Inflammatory macrophage treated with lipopolysaccharide for 1 hour (primary cell): ENCODE measurements around the gene ACTR5.
"Not testable (repeated sequence)": the region's sequence is repeated elsewhere in the genome, so short reads cannot be mapped to it uniquely, and the experiment has no call there.

Experiments
- DNase-seq, 2 donors: peaks; one replicate each; pipeline ENCODE4 v3.0.0-alpha.2; 2020 to 2022

Gene ACTR5

DNA sequence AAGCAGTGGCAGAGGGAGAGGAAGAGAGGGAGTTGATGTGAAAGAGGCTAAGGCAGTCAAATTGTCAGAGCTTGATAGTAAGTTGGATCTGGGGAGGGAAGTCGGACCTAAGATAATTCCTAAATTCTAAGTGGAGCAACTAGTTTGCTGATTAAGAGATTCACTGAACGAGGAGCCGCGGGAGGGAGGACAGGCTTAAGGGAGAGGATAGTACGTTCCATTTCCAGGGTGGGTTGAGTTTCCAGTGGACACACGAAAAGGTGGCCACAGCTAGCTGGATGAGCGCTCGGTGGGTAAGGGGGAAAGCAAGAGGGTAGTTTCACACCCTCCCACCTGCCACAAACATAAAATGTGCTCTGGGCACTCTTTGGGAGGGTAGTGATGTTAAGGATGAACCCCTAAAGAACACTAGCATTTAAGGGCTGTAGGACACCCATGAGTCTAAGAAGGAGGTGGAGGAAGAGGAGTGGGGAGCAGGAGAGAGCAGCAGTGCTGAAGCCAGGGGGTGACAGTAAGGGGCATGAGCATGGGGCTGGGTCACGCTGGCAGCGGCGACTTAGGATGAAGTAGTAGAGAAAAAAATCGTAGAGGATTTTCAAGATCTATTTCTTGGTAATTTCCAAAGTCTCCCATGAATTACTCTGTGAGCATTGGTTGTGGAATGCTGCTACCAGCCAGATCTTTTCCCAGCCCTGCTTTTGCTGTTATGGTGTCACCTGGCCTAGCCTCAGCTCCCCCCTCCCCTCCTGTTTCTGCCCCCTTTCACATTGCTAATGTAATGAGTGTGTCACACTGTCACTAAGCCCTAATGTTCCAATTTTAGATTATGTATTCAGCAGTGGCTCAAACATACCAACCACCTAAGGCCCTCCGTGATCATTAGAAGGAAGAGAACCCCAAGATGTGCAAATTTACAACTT lies 21.4 kb downstream of the ACTR5 start:
- no peak for DNase-seq

DNA sequence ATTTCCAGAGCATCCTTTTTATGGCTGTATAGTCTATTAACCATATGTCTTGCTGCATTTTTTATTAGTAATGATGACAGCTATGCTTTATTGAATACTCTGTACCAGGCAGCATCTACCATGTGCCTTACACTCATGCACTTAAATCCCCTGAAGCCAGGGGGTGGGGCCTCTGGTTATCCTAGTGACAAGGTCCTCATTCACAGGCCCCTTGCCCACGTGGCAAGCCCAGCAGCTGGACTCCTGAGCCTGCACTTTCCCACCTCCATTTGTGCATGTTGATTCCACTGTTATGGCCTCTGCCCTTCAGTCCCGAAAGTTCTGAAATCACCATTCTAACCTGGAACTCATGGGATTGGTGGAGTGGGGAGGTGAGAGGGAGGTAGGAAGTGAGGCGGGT lies 22.3 kb downstream of the ACTR5 start:
- no peak for DNase-seq

DNA sequence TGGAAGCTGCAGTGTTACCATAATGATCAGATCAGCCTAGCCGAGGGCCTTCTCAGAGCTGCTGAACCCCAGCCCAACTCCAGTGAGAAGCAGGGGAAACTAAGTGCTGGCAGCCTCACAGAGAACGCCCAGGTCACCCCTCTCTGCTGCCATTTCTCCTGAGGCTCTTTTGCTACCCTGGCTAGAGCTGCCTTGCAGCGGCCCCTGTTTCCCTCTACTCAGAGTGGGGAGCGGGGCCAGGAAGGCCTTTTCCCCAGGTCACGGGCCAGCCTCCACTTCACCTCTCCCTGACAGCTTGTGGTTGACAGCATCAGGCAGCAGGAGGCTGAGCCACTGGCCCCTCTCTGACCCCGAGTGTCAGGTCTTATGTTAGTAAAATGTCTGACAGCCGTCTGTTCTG lies 22.7 kb downstream of the ACTR5 start:
- DNase-seq: no peak

DNA sequence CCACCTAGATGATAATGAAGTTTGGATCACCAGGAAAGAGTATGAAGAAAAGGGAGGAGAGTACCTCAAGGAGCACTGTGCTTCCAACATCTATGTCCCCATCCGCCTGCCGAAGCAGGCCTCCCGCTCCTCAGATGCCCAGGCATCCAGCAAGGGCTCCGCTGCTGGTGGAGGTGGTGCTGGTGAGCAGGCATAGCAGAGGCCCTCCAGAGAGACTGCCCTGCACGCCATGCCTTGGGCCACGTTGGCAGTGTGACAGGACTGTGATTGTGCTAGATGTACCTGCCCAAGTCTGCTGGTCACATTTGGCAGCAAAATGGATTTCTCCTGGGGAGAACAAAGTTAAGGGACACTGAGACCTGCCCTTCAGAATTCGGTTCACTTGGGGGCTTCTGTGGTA lies 23.4 kb downstream of the ACTR5 start:
- DNase-seq: no peak

DNA sequence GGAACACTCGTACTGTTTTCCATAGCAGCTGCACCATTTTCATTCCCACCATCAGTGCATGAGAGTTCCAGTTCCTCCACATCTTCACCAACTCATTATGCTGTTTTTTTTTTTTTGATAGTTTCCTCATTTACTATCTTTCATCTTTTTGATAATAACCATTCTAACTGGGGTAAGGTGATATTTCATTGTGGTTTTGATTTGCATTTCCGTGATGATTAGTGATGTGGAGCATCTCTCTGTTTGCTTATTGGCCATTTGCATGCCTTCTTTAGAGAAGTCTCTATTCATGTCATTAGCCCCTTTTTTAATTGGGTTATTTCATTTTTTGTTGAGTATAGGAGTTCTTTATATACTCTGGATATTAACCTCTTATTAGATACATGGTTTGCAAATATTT lies 25.9 kb downstream of the ACTR5 start:
- no peak for DNase-seq

DNA sequence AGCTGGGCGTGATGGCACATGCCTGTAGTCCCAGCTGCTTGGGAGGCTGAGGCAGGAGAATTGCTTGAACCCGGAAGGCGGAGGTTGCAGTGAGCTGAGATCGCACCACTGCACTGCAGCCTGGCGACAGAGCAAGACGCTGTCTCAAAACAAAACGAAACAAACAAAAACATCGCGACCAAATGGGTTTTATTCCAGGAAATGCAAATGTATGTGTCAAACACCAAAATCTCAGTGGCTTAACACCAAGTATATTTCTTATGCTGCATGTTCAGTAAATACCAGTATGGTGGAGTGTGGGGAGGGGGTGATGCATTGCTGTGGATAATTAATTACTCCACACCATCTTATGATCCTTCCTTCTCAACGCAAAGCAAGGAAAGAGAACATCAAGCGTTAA lies 28.1 kb downstream of the ACTR5 start:
- DNase-seq: no peak

DNA sequence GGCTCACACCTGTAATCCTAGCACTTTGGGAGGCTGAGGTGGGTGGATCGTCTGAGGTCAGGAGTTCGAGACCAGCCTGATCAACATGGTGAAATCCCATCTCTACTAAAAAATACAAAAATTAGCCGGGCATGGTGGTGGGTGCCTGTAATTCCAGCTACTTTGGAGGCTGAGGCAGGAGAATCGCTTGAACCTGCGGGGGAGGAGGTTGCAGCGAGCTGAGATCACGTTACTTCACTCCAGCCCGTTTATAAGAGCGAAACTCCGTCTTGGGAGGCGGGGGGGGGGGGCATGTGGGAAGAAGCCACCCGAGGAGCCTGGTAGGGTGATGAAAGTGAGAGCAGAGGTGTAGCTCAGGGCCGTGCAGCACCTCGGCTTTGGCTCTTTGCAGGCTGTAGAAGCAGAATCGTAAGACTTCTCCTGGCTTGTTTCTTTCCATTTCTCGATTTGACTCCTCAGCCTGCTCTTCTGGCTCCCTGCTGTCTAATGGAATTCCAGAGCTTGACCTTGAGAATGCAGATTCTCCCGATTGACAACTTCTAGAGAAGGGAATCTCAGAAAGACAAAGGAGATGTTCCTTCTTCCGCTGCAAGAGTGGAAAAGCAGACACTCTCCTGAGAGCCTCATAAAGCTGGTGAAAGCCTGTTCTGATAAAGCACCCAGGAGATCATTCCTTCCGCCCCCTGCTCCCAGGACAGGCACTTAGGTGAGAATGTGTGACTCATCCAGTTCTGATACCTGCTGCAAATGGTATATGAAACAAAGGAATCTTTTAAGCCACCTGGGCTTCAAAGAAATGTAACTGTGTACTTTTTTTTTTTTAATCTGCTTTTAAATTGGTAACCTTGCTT lies 31.2 kb downstream of the ACTR5 start:
- DNase-seq: no peak

DNA sequence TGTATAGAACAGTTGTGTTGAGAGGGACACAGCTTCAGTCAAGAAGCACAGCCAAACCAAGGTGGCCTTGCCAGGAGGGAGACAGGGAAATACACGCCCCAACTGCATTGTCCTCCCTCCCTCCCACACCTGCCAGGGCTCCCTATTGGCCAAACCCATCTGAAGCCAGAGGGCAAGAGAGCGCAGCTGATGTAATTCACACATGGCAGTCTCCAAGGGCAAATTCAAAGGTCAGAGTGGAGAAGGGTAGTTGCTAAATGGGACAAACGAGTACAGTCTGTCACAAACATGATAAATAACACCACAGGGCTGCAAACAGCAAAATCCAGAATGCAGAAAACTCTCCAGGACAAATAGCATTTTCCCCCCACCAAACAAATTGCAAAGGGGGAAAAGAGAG lies 34.0 kb downstream of the ACTR5 start:
- DNase-seq: no peak

DNA sequence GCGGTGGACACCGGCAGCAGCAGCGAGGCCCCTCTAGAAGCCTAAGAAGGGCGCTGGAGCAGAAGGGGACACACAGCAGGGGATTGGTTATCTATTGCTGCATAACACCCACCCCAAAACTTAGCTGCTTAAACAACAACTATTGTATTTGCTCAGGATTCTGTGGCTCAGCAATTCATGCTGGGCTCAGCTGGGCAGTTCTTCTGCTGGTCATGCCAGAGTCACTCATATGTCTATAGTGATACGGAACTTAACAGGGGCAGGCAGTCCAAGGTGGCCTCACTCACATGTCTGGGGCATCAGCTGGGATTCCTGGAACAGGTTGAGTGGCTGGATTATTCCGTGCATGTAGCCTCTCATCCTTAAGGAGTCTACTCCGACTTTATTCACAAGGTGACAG lies 39.6 kb downstream of the ACTR5 start:
- DNase-seq: no peak

DNA sequence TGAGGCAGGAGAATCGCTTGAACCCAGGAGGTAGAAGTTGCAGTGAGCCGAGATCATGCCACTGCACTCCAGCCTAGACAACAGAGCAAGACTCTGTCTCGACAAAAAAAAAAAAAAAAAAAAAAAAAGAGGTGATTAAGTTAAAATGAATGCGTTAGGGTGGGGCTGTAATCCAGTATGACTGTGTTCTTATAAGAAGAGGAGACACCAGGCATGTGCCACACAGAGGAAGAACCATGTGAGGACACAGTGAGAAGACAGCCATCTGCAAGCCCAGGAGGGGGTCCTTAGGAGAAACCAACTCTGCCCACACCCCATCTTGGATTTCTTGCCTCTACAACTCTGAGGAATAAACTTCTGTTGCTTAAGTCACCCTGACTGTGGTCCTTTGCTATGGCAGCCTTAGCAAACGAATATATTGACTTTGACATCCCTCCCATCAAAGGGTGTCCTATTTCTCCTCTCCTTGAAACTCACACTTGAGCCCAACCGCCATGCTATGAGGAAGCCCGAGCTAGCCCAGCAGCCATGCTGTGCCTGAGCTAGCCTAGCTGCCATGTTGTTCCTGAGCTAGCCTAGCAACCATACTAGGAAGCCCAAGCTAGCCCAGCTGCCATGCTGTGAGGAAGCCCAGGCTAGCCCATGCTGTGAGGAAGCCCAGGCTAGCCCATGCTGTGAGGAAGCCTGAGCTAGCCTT lies 41.4 kb downstream of the ACTR5 start:
- DNase-seq: no peak

DNA sequence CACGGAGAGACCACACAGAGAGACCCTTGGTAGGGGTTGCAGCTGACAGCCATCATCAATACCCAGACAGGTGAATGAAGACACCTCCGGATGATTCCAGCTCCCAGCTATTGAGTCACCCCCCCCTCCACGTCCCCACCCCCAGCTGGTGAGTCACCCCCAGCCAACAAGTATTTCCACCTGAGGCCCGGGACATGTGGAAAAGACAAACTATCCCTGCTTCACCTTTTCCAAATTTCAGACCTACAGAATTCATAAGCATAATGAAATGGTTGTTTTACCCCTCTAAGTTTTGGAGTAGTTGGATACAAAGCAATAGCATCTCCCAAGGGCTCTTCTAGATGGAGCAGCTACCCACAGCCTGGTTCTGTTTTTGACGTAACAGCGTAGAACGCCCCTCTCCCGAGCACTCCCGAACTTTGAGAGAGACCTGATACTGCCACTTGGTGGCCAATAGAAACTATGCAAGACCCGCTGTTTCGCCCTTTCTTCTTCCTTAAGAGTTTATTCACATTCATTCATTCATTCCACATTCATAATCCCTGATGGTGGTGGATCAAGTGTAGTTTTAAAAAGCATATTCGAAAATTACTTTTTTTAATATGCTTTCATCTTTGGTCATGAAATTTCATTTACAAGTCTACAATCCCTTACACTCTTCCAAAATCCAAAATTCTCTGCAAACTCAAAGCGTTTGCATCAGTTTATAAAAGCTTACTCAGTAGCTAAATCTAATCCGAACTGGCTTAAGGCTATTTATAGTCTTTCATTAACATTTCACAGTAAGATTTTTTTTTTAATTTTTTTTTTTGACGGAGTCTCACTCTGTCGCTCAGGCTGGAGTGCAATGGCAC lies 42.2 kb downstream of the ACTR5 start:
- no peak for DNase-seq

DNA sequence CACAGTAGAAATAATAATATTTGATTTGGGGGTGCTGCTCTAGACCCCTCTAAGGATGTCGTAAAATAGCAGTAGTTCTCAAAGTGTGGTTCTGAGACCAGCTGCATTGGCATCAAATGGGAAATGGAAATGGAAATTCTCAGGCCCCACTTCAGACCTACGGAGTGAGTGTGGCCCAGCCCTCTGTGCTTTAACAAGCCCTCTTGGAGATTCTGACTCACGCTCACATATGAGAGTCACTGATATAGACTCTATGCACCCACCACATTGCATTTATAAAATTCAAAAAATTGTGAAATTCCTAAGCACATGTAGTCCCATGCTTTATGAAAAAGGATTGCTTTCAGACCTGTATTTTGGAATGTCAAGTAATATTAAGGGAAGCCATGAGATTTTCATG lies 43.0 kb downstream of the ACTR5 start:
- no peak for DNase-seq

DNA sequence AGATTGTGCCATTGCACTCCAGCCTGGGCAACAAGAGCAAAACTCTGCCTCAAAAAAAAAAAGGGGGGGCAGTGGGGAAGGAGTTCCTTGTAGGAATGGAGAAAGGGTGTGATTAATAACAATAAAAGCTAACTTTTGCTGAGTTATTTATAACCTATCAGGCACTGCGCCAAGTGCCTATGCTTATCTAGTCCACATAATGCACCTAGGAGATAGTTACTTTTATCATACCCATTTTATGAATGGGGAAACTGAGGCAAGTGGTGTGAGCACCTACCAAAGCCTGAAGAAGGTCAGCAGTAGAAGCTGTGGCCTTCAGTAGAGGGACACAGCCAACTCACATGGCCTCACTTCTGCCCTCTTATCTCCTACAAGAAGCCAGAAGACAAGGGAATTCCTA lies 43.7 kb downstream of the ACTR5 start:
- DNase-seq: no peak

DNA sequence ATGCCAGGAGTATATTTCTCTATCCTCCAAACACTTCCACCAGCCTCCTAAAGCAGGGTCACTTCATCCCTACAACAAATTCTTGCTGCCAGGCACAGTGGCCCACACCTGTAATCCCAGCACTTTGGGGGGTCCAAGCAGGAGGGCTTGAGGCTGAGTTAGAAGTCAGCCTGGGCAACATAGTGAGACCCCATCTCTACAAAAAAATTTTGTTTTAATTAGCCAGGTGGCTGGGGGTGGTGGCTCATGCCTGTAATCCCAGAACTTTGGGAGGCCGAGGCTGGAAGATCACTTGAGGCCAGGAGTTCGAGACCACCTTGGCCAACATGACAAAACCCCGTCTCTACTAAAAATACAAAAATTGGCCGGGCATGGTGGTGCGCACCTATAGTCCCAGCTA lies 45.8 kb downstream of the ACTR5 start:
- not testable (repeated sequence) for DNase-seq

DNA sequence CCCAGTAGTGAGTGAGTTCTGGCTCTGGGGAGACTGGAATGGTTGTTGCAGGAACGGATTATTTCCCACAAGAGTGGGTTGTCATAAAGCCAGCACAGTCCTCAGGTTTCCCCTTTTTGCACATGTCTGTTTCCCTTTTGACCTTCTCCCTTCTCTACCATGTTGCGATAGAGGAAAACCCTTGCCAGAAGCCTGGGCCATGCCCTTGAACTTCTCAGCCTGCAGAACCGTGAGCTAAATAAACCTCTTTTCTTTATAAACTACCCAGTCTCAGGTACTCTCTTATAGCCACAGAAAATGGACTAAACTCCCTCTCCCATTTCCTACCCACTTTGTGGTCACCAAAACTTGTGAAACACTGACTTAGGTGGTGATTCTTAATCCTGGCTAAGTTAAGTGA lies 50.0 kb downstream of the ACTR5 start:
- peak in 1 of 2 donors; percentile 46 for DNase-seq

DNA sequence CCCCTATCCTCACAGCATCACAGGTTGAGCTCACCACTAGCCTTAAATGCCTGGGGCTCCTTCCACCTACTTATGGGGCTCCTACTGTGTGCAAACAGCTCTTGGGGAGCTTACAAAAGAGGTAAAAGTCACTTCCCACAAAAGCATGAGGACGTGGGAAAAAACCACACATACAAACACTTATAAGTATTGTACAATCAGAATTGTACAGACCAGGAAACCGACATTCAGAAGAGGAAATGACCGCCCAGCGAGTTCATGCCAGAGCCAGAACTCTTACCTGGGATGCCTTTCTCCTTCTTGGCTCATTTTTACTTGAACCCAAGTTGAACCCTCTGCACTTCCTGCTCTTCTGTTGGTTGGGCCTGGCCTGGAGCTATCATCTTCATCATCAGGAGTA lies 50.9 kb downstream of the ACTR5 start:
- peak; percentile 28 to 61 for DNase-seq

DNA sequence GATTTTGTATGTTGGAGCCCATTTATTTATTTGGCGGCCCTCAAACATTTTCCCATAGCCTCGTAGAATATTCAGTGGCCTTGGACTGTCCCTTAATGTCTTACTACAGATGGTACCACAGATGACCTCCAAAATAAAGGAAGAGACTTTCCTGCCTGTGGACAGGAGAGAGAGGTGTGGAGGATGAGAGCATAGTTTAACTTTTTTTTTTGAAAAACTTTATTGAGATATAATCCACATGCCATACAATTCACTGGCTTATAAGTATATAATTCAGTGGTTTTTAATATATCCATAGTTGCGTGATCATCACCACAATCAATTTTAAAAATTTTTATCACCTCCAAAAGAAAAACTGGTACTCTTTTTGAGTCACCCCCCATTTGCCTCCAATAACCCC lies 52.6 kb downstream of the ACTR5 start:
- DNase-seq: no peak

DNA sequence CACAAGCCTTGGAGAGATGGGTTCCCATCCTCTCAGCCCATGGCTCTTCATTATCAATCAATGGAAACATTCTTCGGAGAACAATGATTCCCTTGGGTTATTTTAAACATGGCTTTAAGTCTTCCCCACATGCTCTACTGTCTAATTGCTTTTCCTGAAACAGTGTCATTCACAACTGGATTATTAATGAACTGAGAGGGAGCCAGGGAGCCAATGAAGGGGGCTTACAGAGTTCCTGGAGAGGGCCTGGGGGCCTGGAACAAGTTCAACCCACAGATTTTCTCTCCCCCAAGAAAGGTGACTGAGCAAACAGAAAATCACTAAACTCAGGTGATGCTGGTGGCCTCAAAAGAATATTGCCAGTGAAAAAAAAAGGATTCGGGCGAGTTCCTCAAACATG lies 56.0 kb downstream of the ACTR5 start:
- DNase-seq: no peak

DNA sequence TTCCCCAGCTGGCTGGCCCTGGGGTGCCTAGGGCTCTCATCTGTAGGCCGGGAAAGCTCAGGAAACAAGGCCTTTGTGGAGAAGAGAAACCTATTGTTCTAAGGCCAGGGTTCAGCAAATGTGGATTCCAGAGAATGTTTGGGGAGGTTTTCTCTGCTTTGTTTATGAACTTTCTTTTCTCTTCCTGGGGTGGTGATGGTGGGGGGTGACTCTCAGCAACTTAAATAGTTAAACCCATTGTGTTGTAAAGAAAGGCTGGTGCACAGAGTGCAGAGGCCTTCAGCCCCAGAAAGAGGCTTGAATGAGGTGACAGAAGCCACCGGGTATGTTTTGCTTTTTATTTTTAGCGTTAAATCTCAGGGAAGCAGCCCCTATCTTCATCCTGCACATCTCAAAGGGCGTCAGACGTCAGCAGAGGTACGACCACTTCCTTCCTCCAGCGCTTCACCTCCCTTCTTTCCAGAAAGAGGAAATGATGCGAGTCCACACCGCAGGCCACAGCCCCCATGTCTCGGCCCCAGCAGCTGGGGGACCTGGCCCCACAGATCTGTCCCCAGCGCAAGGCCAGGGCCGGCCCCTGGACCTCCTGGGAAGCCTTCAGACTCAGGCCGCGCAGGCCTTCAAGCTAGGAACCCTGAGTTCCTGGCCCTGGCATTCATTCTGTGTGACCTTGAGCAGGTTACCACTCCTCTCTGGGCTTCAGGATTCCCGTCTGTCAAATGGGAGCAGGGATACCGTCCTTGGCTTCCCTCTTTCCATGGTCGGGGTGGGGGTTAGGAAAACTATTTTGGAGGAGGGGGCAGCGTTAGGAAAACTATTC lies 56.6 kb downstream of the ACTR5 start:
- no peak for DNase-seq

DNA sequence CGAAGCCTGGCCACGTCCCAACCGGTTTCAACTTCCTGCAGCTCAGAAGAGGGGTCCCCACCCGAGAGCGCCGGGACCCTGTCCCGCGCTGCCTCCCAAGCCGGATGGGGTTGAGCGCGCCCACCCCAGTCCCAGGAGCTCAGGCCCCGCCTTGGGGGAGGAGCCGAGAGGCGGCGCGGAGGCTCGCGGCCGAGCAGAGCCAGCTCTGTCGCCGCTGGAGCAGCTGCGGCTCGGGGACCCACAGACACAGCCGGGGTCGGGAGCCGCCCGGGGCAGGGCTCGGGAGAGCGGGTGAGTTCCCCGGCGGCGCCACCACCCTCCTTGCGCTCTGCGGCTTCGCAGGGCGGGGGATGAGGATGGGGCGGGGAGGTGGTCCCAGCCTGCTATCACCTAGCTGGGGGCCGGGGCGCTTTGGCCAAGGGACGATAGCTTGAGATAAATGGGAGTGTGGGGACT lies 57.3 kb downstream of the ACTR5 start, which contains the start of gene PPP1R16B:
PPP1R16B (plus strand) TSS at position 196 of the 456 bp plus-strand sequence. CDS start 30,229 bp downstream, outside the sequence.
- no peak for DNase-seq
